GM18505 (cell line): ENCODE measurements around the gene ECEL1.

Experiments
- ATAC-seq: cut with Tn5 transposase; IDR thresholded peaks from one replicate; pipeline ENCODE4 v1.9.1; 2021; ENCODE audit not compliant: unreplicated experiment
- POLR2A ChIP-seq: IDR thresholded peaks from 4 replicates; pipeline ENCODE4 v1.6.1; 2011; ENCODE audit warnings: borderline replicate concordance; ENCODE audit not compliant: insufficient read depth, insufficient read length; ENCODE audit errors: extremely low read depth

Gene ECEL1

GRCh38 chr2:232512602-232513001 is 25.0 kb upstream of the ECEL1 start:
- TF ChIP-seq POLR2A = no peak
- no peak for ATAC-seq

- no peak for ATAC-seq
- TF ChIP-seq POLR2A = no peak
Observed at GRCh38 chr2:232511336-232511890, 23.8 kb upstream of the ECEL1 start.

- ATAC-seq = no peak
- no peak for TF ChIP-seq POLR2A
Observed at GRCh38 chr2:232508251-232508650, 20.6 kb upstream of the ECEL1 start.

GRCh38 chr2:232506709-232507108 is 19.1 kb upstream of the ECEL1 start:
- ATAC-seq = no peak
- no peak for TF ChIP-seq POLR2A

GRCh38 chr2:232505856-232506255 is 18.2 kb upstream of the ECEL1 start:
- ATAC-seq = no peak
- TF ChIP-seq POLR2A = no peak

GRCh38 chr2:232504438-232504837 is 16.8 kb upstream of the ECEL1 start:
- no peak for TF ChIP-seq POLR2A
- no peak for ATAC-seq

- no peak for ATAC-seq
- no peak for TF ChIP-seq POLR2A
Observed at GRCh38 chr2:232503809-232504323, 16.2 kb upstream of the ECEL1 start.

- TF ChIP-seq POLR2A = no peak
- ATAC-seq = no peak
Observed at GRCh38 chr2:232502911-232503808, 15.5 kb upstream of the ECEL1 start.

- ATAC-seq = no peak
- TF ChIP-seq POLR2A = no peak
Observed at GRCh38 chr2:232502511-232502910, 14.9 kb upstream of the ECEL1 start.

GRCh38 chr2:232501794-232502390 is 14.3 kb upstream of the ECEL1 start:
- no peak for ATAC-seq
- no peak for TF ChIP-seq POLR2A

- no peak for TF ChIP-seq POLR2A
- no peak for ATAC-seq
Observed at GRCh38 chr2:232501331-232501771, 13.7 kb upstream of the ECEL1 start.

- no peak for TF ChIP-seq POLR2A
- ATAC-seq = no peak
Observed at GRCh38 chr2:232498452-232498851, 10.8 kb upstream of the ECEL1 start.

GRCh38 chr2:232497348-232497747 is 9.7 kb upstream of the ECEL1 start:
- no peak for ATAC-seq
- TF ChIP-seq POLR2A = no peak

- no peak for ATAC-seq
- no peak for TF ChIP-seq POLR2A
Observed at GRCh38 chr2:232496501-232497270, 9.1 kb upstream of the ECEL1 start.

GRCh38 chr2:232495292-232495691 is 7.7 kb upstream of the ECEL1 start:
- no peak for TF ChIP-seq POLR2A
- no peak for ATAC-seq
